PC-3 (cell line): ENCODE results near the gene LYRM9. TPM values are rescaled to one million over a fixed set of nuclear protein-coding genes. Genes with fewer than 3 reads are reported as not detected.
"Not testable (repeated sequence)": the region's sequence is repeated elsewhere in the genome, so short reads cannot be mapped to it uniquely, and the experiment has no call there.

Source experiments
- ATAC-seq: fragments of 200-7000 bp; cut with Tn5 transposase; 2 replicates; pipeline ENCODE4 v1.9.1; 2020; ENCODE audit warnings: mild to moderate bottlenecking, moderate library complexity
- BruUV-seq: library from RNA; stranded (reverse); fragments of 400-500 nt; replicated peaks from 2 replicates; lab custom pipeline; 2021; lab: Mats Ljungman, UMichigan
- CTCF ChIA-PET: fragments of 300-600 bp; sonication (Branson Sonifier 250); formaldehyde crosslinking; loops from one replicate; lab custom pipeline; 2022; ENCODE audit warnings: antibody characterized with exemption; lab: Charles Lee
- POLR2A ChIA-PET: fragments of 300-600 bp; sonication (Branson Sonifier 250); formaldehyde crosslinking; loops from one replicate; lab custom pipeline; 2022; ENCODE audit warnings: antibody characterized with exemption; ENCODE audit not compliant: unreplicated experiment; lab: Charles Lee
- DNase-seq: peaks from one replicate; pipeline ENCODE4 v3.0.0-alpha.2; 2015
- H2AFZ ChIP-seq: fragments of 300-600 bp; sonication (generic); 2 replicates; pipeline ENCODE4 v1.6.0; 2016; ENCODE audit warnings: antibody characterized with exemption, low read length
- H3F3A ChIP-seq: fragments of 300-600 bp; sonication (generic); one replicate; pipeline ENCODE4 v1.6.0; 2017; ENCODE audit warnings: antibody characterized with exemption, low read length, control low read depth, mild to moderate bottlenecking; ENCODE audit not compliant: unreplicated experiment
- H3K27ac ChIP-seq: fragments of 300-600 bp; sonication (generic); 2 replicates; pipeline ENCODE4 v1.5.1; 2016; ENCODE audit warnings: mild to moderate bottlenecking, low read length
- H3K27me3 ChIP-seq: fragments of 300-600 bp; sonication (generic); 2 replicates; pipeline ENCODE4 v1.6.1; 2016; ENCODE audit warnings: low read length, mixed read lengths
- H3K36me3 ChIP-seq: fragments of 300-600 bp; sonication (generic); 2 replicates; pipeline ENCODE4 v1.6.1; 2016; ENCODE audit warnings: low read depth, mixed run types, low read length, mixed read lengths
- H3K4me1 ChIP-seq: fragments of 300-600 bp; sonication (generic); 2 replicates; pipeline ENCODE4 v1.5.1; 2016; ENCODE audit warnings: low read length; ENCODE audit not compliant: insufficient read depth
- H3K4me2 ChIP-seq: fragments of 300-600 bp; sonication (generic); 2 replicates; pipeline ENCODE4 v1.6.0; 2016; ENCODE audit warnings: low read length
- H3K4me3 ChIP-seq: fragments of 300-600 bp; sonication (generic); 2 replicates; pipeline ENCODE4 v1.5.1; 2016; ENCODE audit warnings: mild to moderate bottlenecking, low read length, mixed read lengths
- H3K79me2 ChIP-seq: fragments of 300-600 bp; sonication (generic); 2 replicates; pipeline ENCODE4 v1.6.1; 2017; ENCODE audit warnings: low read length, mixed read lengths
- H3K9ac ChIP-seq: fragments of 300-600 bp; sonication (generic); 2 replicates; pipeline ENCODE4 v1.6.0; 2016; ENCODE audit warnings: mild to moderate bottlenecking, low read length
- H3K9me2 ChIP-seq: fragments of 300-600 bp; sonication (generic); replicated peaks from 2 replicates; pipeline ENCODE4 v1.6.1; 2016; ENCODE audit warnings: mixed run types, low read length, mixed read lengths
- H3K9me3 ChIP-seq: fragments of 300-600 bp; sonication (generic); 2 replicates; pipeline ENCODE4 v1.6.1; 2016; ENCODE audit warnings: low read length, mixed read lengths
- H4K20me1 ChIP-seq: fragments of 300-600 bp; sonication (generic); 2 replicates; pipeline ENCODE4 v1.6.1; 2016; ENCODE audit warnings: low read length, mixed read lengths
- CTCF ChIP-seq: fragments of 300-600 bp; sonication (generic); conservative IDR thresholded peaks from 2 replicates; pipeline ENCODE4 v1.5.1; 2017; ENCODE audit warnings: antibody characterized with exemption, low read depth, mild to moderate bottlenecking, low read length
- EZH2 ChIP-seq: fragments of 300-600 bp; sonication (generic); IDR thresholded peaks from one replicate; pipeline ENCODE4 v1.6.1; 2017; ENCODE audit warnings: antibody characterized with exemption, mild to moderate bottlenecking, low read length; ENCODE audit not compliant: unreplicated experiment
- EZH2phosphoT487 ChIP-seq: fragments of 300-600 bp; sonication (generic); IDR thresholded peaks from 2 replicates; pipeline ENCODE4 v1.6.1; 2018; ENCODE audit warnings: mild to moderate bottlenecking, antibody characterized with exemption, low read length, borderline replicate concordance
- intact Hi-C: fragments of 100-400 bp; cut with micrococcal nuclease; formaldehyde crosslinking; loops from 2 replicates; pipeline ENCODE4 v1.9.0; 2023
- total RNA-seq: library from RNA; depleted of rRNA; stranded (reverse); fragments of >200 nt; gene quantifications from 2 replicates; pipeline ENCODE4 v1.2.3, GENCODE V29; 2014

Gene LYRM9
- total RNA-seq, 1 experiment from 2014 or later: 0.58 TPM

GRCh38 chr17:27834571-27834970, 58.6 kb downstream of the LYRM9 start:
- Histone ChIP-seq H2AFZ (no peak overlapping the region), H3K36me3 (no peaks in the 10 kb centered on the region), H3F3A (no peaks in the 10 kb centered on the region), H3K4me2 (no peak overlapping the region), H3K27me3 (no peaks in the 10 kb centered on the region), H3K9me2 (no peaks in the 10 kb centered on the region), H3K4me1 (no peaks in the 10 kb centered on the region), H3K27ac (no peak overlapping the region), H3K4me3 (no peak overlapping the region), H3K9ac (no peak overlapping the region), H3K9me3 (no peaks in the 10 kb centered on the region), H4K20me1 (no peaks in the 10 kb centered on the region), H3K79me2 (no peaks in the 10 kb centered on the region)
- TF ChIP-seq EZH2 (no peak), CTCF (no peak), EZH2phosphoT487 (no peak)
- DNase-seq (peak; percentile 45), ATAC-seq (no peak)
- BruUV-seq: no TSS peak
- CTCF ChIA-PET: no interaction called here
- intact Hi-C loops: no loop called here
- POLR2A ChIA-PET: no interaction called here

- TF ChIP-seq EZH2 (no peak), EZH2phosphoT487 (no peak), CTCF (no peak)
- DNase-seq (no peak), ATAC-seq (no peak)
- Histone ChIP-seq H3K4me1 (no peaks in the 10 kb centered on the region), H3K9me3 (no peaks in the 10 kb centered on the region), H3K9me2 (no peaks in the 10 kb centered on the region), H3K79me2 (no peaks in the 10 kb centered on the region), H3K9ac (no peak overlapping the region), H4K20me1 (no peaks in the 10 kb centered on the region), H3K4me2 (no peak overlapping the region), H3K27me3 (no peaks in the 10 kb centered on the region), H2AFZ (no peak overlapping the region), H3K4me3 (no peak overlapping the region), H3F3A (no peaks in the 10 kb centered on the region), H3K36me3 (no peaks in the 10 kb centered on the region), H3K27ac (no peak overlapping the region)
- intact Hi-C loops: no loop called here
- BruUV-seq: no TSS peak
- ChIA-PET CTCF (no interaction called here), POLR2A (no interaction called here)
Observed at GRCh38 chr17:27832831-27833230, 60.3 kb downstream of the LYRM9 start.

- not testable (repeated sequence) for BruUV-seq, DNase-seq, ATAC-seq
Observed at GRCh38 chr17:27829888-27830287, 63.3 kb downstream of the LYRM9 start.

GRCh38 chr17:27829143-27829711, 63.9 kb downstream of the LYRM9 start:
- intact Hi-C loops, CTCF ChIA-PET, ATAC-seq, H3K4me1 ChIP-seq, H4K20me1 ChIP-seq, H2AFZ ChIP-seq, H3K36me3 ChIP-seq, H3K9ac ChIP-seq, H3F3A ChIP-seq, DNase-seq, H3K27me3 ChIP-seq, H3K79me2 ChIP-seq, H3K4me2 ChIP-seq, H3K4me3 ChIP-seq, H3K9me2 ChIP-seq, H3K9me3 ChIP-seq, POLR2A ChIA-PET, H3K27ac ChIP-seq, BruUV-seq: not testable (repeated sequence)

More at GRCh38 chr17:27829888-27830287, 63.3 kb downstream of the LYRM9 start:
- H3K27ac ChIP-seq, CTCF ChIA-PET, intact Hi-C loops, H3K36me3 ChIP-seq, H3K9me2 ChIP-seq, H2AFZ ChIP-seq, H4K20me1 ChIP-seq, H3K79me2 ChIP-seq, H3K9me3 ChIP-seq, H3K27me3 ChIP-seq, H3K4me3 ChIP-seq, POLR2A ChIA-PET, H3K9ac ChIP-seq, H3F3A ChIP-seq, H3K4me1 ChIP-seq, H3K4me2 ChIP-seq: not testable (repeated sequence)
